ENCODE results near the gene TRIM16.
"Not testable (repeated sequence)": the region's sequence is repeated elsewhere in the genome, so short reads cannot be mapped to it uniquely, and the experiment has no call there.

The TRIM16 gene

DNA sequence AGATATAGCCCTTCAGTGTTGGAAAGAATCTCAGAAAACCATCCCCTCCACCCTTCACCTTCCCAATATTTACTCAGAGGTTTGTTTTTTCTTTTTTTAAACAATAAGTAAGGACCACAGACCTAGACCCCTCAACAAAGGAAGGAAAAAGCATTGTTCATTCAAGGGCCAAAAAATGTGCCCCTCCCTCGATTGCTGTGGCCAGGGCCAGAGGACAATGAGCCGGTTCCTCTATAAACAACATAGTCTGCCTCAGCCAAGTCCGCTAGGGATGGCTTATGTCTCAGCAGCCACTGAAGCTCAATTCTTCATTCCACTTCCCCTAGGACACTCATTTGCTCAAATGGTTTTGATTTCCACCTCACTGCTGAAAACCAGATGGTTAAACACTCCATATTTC, 24.0 kb downstream of the TRIM16 start:
- no peak for DNase-seq (ENCODE audit: low read depth, low spot score)

DNA sequence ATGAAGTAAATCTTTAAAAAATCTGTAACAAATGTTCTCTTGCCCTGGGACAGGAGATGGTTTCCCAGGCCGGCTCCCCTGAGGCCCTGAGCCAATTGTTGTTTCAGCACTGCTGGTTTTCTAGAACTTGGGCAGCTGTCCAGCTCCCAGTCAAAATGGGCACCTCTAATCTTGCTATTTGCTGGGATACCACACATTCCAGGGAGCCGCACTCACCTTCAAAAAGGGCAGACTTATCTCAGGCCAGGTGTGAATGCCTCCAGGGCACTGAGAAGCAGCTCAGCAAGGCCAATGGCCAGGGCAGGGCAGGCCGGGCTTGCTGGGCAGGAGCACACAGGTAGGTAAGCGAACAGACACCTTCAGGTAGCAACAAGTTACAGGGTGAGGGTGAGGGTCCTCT, 24.4 kb downstream of the TRIM16 start:
- H3K4me3 ChIP-seq (ENCODE audit: low read length): no peak overlapping the region
- no peak for DNase-seq (ENCODE audit: low read depth, low spot score)

More for the DNA sequence above, 24.0 kb downstream of the TRIM16 start:
- H3K4me3 ChIP-seq (ENCODE audit: low read length): no peak overlapping the region

DNA sequence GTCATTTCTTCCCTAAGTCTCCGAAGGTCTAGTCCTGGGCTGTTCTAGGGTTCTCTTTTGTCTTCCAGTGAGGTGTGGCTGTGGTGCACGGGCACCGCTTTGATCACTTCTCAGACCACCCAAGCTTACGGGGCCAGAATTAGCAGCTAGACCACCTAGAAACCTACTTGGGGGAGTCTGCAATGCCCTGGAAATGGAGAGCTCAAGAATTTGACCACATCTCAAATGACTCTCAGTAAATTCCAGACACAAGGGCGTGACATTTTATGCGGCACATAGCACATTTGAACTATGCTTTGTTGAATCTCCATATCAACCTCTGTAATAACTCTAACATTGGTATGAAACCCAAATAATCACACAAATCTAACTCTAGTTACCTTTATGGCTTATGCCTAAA, 24.9 kb downstream of the TRIM16 start:
- DNase-seq (ENCODE audit: low read depth, low spot score): no peak
- H3K4me3 ChIP-seq (ENCODE audit: low read length): no peak overlapping the region

DNA sequence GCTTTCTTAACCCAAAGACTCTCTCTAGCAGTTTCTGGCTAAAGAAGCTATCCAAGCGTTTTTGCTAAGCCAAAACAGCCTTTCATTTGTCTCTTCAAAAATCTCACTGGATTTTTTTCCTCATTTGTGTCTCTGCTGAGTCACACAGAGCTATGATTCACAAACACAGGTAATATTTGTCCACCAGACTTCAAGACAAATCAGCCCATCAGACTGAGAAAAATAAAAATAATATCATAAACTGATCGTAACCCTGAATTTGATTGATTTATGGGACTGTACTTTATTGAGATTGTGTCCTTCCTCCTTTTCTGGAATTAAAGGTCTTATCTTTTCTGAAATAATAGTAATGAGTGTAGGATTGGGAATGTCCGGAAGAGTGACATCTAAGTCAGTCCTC, 25.8 kb downstream of the TRIM16 start:
- DNase-seq (ENCODE audit: low read depth, low spot score): no peak
- H3K4me3 ChIP-seq (ENCODE audit: low read length): no peak overlapping the region

DNA sequence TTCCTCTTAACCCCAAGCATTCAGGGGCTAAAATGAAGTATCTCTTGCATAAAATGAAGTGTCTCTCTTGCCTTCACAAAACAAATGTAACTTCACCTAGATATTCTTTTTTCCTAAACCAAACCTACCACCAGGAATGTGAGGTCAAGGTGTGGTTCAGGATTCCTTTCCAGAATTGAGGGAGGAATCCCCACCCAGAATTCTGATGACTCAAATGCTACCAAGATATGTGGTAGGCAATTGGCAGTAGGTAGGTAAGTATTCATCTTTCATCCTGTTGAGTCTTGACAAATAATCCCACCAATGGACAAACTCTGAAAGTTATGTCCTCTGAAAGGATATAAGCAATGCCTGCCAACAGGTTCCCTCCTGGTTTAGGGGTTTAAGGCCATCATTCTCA, 26.2 kb downstream of the TRIM16 start:
- no peak overlapping the region for H3K4me3 ChIP-seq (ENCODE audit: low read length)
- DNase-seq (ENCODE audit: low read depth, low spot score): no peak

DNA sequence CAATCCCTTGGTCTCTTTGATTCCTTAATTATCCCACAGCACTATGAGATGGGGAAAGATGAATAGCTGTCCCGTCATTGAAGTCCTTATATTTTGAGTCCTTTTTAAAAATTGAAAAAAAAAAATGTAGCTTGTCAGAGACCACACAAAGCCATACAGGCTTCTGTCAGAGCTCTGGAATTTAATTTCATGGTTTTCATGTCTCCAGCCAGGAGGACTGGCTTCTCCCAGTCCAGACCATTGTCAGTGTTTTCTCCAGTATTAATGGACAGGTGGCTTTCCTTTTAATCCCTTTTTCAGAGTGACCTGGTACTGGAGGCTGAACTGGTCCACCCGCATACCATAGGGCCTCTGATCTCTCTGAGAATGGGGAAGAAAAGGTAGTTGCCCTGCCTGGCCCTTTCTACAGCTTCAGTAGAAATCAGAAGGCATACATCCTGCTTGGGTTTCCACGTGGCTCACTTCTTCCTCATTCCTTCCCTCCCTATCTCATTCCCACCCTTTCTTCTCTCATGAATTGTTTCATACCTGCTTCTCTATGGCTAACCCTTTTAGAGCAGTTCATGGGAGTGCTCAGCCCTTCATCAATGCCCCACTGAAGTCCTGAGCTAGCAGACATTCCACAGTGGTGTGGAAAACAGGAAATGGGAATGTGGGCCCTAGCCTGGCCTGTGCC, 29.1 kb downstream of the TRIM16 start:
- H3K4me3 ChIP-seq (ENCODE audit: low read length): no peak overlapping the region
- DNase-seq (ENCODE audit: low read depth, low spot score): no peak

DNA sequence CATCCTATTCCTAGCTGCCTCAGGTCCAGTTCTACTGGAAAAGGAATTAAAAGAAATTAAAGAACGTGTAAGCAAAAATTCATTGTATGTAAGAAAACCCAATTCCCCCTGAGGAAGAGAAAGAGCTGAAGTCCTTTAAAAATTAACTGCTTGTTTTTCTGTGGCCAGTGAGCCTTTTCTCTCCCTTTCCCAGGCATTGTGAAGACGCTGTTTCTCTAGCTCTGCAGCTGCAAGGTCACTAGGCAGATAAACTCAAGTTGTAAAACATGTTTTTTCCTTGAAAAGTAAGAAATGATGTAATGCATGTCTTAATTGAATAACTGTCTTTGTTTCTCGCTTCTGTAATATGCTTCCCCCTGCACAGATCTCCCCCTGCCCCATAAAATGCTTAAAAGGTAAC, 29.7 kb downstream of the TRIM16 start:
- DNase-seq (ENCODE audit: low read depth, low spot score); H3K4me3 ChIP-seq (ENCODE audit: low read length): not testable (repeated sequence)

DNA sequence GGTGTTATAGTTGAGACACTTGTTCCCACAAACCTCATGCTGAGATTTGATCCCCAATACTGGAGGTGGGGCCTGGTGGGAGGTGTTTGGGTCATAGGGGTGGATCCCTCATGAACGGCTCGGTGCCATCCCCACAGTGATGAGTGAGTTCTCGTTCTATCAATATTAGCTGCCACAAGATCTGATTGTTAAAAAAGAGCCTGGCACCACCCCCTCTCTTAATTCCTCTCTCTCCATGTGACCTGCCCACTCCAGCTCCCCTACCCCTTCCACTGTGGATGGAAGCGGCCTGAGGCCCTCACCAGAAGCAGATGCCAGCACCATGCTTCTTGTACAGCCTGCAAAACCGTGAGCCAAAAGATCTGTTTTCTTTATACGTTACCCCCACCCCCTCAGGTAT, 31.2 kb downstream of the TRIM16 start:
- no peak overlapping the region for H3K4me3 ChIP-seq (ENCODE audit: low read length)
- DNase-seq (ENCODE audit: low read depth, low spot score): no peak

DNA sequence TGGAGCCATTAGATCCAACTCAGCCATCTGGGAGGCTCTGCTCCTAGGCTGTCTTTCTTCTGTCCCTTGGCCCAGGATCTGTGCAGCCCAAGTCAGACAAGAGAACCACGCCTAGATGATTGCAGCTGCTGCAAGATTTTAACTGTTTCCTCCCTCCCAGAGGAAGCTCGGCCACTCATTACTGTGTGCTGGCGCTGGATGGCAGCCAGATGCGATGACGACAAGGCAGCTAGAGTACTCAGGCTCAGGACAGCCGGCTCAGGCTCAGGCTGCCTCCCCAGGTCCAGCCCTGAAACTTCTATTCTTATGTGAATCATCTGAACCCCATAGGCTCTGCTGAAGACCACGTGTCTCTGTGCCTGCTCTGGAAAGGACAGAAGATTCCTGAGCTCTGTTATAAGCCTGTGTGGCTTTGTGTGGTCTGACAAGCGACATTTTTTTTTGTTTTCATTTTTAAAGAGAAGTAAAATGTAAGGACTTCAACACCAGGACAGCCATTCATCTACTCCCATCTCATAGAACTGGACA, 32.5 kb downstream of the TRIM16 start:
- H3K4me3 ChIP-seq (ENCODE audit: low read length): peak overlapping the region; percentile 11
- DNase-seq (ENCODE audit: low read depth, low spot score): peak; percentile 60

DNA sequence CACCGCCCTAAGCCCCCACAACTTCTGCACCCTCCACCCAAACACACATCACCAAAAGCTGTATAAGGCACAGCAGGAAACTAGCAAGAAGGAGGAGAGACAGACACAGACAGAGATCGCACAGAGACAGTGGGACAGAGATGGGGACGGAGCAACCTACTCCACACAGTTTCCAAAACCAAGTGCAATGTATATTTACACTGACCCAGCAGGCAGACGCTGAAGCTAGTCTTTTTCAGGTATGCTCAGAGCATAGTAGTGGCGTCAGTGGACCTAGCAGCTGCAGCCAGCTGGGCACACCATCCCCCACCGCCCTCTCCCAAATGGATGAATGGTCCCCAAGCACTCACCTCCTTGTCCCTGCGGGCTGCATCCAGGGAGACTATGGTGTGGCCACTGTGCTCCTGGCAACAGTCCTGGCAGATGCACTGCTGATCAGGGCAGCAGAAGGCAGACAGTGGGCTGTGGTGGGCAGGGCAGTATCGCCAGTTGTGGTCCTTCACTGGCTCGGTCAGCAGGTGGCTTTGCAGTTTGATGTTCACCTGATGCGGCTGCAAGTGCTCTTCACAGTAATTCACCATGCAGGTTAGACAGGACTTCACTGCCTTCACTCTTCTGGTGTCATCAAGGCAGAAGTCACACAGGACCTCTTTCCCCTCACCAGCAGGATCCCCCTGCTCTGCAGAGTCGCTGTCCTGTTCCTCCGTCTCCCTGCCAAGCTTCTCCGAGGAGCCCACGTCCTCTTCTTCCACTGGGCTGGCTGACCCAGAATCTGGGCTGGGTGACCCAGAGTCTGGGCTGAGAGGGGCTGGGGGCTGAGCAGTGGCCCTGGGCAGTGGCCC, 33.1 kb downstream of the TRIM16 start:
- DNase-seq (ENCODE audit: low read depth, low spot score): no peak
- H3K4me3 ChIP-seq (ENCODE audit: low read length): no peak overlapping the region

DNA sequence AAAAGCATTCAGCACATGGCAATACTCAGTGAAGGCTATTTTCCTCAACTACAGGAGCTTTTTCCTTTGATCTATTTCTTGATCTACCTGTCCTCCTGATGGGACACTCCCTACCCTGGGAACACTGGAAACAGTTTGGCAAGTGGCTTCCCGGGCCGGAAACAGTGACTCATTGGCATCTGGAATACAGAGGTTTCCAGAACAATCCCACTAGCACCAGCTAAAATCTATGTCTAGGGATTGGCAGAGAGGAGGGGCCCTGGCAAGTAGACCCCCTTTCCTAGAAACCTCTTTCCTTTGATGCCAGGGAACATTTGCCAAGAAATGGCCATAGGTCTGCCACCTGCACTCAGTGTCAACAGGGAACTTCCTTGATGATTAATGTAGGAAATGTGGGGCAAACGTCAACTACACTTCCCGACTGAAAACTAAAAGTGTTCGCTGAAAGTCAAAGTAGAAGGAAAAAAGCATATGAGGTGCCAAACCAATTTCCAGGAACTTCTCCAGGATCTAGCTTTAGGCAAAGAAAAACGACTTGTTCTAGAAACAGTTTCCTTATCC, 34.2 kb downstream of the TRIM16 start:
- no peak overlapping the region for H3K4me3 ChIP-seq (ENCODE audit: low read length)

DNA sequence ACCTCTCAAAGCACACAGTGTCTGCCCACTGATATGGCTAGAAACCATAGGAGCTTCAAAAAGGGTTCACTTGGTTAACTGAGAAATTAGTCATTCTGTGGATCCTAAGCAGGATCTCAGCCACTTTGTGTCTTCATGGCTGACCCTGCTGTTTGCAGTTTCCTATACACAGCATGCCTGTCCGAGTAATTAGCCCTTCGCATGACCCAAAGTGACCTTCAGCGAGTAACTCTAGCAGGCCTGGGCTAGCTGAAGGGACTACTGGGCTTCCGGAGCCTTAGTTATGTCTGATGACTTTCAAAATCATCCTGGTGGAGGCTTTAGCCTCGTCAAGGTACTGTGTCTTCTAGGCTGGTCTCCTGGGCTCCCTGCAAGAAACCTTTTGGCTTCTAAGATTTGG, 35.7 kb downstream of the TRIM16 start:
- H3K4me3 ChIP-seq (ENCODE audit: low read length): no peak overlapping the region
- no peak for DNase-seq (ENCODE audit: low read depth, low spot score)

More for the DNA sequence above, 34.2 kb downstream of the TRIM16 start:
- no peak for DNase-seq (ENCODE audit: low read depth, low spot score)

DNA sequence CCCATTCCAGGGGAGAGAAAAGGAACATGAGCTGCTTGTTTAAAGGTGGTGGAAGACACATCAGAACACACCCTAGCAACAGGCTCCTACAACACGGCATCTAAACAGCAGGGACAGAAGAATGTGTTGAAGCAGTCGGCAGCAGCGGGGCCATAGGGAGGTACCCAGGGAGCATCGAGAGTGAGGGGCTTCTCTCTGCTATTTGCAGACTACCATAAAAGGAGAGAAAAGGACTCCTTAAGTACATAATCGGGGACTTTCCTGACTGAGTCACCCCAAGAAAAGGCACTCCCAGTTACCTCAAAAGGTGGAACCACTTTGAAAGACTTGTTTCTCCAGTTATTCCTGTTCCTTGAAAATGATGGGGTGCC, 38.2 kb downstream of the TRIM16 start:
- DNase-seq (ENCODE audit: low read depth, low spot score); H3K4me3 ChIP-seq (ENCODE audit: low read length): not testable (repeated sequence)

DNA sequence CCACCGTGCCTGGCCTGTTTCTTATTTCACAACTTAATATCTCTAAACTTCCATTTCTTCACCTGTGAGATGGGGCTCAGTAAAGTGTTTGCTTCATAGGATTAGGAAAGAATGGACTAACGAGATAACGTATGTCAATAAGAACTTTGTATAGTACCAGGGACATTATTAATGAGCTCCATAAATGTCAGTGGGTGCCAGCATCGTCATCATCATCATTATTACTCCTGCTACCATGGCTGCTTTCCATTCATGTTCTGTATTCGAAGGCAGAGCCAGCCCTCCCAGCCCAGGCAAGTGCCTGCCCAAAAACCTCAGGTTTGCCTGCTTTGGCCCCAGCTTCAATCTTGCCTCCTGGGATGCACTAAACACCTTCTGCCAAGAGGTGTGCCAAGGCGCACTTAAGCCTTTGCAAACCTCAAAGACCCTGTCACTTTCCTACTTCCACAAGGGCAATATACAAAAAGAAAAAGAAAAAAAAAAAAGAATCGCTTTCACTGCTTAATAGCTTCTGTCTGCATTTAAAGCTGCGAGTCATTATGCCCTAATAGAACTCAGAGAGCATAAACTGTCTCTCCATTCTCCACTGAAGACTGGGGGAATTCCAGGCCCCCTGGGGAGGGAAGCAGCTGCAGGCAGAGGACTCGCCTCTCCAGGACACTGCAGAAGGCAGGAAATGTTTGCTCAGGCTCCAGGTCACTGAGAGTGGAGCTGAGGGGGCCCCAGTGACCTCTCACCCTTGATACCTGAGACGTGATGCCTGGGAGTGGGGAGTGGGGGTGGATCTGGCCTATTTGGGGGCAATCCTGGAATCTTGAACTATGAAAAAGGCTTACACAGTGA, 38.8 kb downstream of the TRIM16 start:
- H3K4me3 ChIP-seq (ENCODE audit: low read length); DNase-seq (ENCODE audit: low read depth, low spot score): not testable (repeated sequence)

DNA sequence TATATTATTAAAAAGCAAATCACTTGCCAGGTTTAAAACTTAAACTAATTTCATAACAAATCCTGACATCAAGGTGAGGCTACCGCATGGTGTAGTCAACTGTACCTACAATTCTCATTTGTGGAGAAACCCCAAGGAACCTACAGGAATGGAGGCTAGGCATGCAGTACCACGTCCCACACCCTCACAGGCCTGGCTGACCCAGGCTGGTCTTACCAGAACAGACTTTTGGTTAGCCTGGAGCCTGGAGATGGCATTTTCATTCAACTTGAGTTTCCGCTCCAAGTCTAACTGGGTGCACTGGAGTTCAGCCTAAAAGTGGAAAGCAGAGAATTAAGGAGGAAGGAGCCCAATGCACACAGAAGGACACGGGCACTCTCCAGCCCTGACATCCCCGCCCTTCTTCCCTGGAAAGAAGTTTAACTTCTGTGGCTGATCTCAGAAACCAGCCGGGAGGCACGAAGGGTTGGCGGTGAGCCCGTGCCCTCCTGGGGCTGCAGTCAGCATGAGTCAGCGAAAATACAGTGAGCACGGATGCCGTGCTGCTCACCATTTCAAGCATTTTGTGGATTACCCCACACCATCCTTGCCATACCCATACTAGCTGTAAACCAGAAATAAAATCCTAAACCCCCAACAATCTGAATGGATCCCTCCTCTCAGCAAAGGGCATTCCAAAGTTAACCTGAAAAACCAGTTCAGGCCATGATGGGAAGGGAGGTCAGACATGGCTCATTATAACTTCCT, 41.4 kb downstream of the TRIM16 start:
- H3K4me3 ChIP-seq (ENCODE audit: low read length); DNase-seq (ENCODE audit: low read depth, low spot score): not testable (repeated sequence)

DNA sequence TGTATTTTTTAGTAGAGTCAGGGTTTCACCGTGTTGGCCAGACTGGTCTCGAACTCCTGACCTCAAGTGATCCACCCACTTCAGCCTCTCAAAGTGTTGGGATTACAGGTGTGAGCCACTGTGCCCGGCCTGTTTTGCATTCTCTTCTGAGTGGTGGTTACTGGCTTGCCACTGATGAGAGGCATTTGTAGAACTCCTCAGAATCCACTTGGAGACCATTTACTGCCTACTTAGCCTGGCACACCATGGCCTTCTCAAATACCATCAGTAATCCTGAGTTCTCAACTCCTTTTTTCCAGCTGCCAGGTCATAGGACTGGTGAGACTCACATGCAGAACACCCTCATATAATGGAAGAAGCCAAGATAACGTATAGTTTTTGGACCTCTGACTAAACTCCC, 42.1 kb downstream of the TRIM16 start:
- not testable (repeated sequence) for DNase-seq (ENCODE audit: low read depth, low spot score); H3K4me3 ChIP-seq (ENCODE audit: low read length)

DNA sequence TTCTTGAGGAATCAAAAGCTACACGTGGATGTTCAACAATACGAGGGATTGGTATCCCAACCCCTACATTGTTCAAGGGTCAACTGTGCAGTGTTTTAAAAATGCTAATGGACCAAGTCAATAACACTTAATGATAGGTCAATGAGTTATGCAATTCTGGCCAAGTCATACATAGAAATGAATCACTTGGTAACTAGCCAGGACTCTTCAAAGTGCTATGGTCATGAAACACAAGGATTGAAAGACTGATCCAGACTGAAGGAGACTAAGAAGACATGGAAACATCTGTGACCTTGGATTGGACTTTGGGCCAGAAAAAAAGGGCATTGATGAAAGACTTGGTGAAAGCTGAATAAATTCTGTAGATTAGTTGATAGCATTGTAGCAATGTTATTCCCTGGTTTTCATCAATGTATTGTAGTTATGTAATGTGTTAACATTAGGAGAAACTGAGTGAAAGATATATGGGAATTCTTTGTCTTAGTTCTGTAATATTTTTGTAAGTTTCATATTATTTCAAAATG, 53.1 kb downstream of the TRIM16 start:
- DNase-seq (ENCODE audit: low read depth, low spot score); H3K4me3 ChIP-seq (ENCODE audit: low read length): not testable (repeated sequence)

DNA sequence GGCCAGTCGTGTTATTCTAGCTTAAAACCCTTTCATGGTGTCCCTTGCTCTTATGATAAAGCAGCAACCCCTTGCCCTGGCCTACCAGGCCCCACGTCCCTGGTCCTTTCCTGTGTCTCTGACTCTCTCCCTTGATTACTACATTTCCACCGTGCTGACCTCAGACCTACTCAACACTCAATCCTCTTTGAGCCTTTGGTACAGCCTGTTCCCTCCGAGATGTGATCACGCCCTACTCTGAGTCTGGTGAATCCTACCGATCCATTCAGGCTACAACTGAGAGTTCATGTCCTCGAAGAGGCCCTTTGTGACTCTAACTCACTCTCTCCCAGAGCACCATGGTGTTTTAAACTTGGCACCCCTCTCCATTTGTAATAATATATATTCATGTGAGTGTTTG, 54.1 kb downstream of the TRIM16 start:
- DNase-seq (ENCODE audit: low read depth, low spot score): not testable (repeated sequence)

More for the DNA sequence above, 54.1 kb downstream of the TRIM16 start:
- H3K4me3 ChIP-seq (ENCODE audit: low read length): not testable (repeated sequence)

Data from Jurkat, Clone E6-1 (cell line).